H1 (cell line): ENCODE results near the gene WASF3. TPM values are rescaled to one million over a fixed set of nuclear protein-coding genes. Genes with fewer than 3 reads are reported as not detected.

Experiments used
- E2F6 ChIP-seq: IDR thresholded peaks from 2 replicates; pipeline ENCODE4 v1.6.1; 2012; ENCODE audit warnings: inconsistent platforms
- GTF2F1 ChIP-seq: IDR thresholded peaks from 2 replicates; pipeline ENCODE4 v1.6.1; 2012; ENCODE audit warnings: low read depth, low read length, improper control_type of control experiment, borderline replicate concordance
- RNF2 ChIP-seq: fragments of 200-900, 300-1000 bp; sonication (generic); IDR thresholded peaks from 2 replicates; pipeline ENCODE4 v1.7.1; 2016; ENCODE audit warnings: borderline replicate concordance, low read depth, mild to moderate bottlenecking, antibody characterized with exemption, low read length; ENCODE audit not compliant: poor library complexity, severe bottlenecking; ENCODE audit errors: missing control alignments
- SIRT6 ChIP-seq: IDR thresholded peaks from one replicate; pipeline ENCODE4 v1.7.1; 2012; ENCODE audit warnings: low read length, inconsistent platforms
- TBP ChIP-seq: IDR thresholded peaks from 2 replicates; pipeline ENCODE4 v1.6.1; 2011; ENCODE audit warnings: low read depth, low read length, improper control_type of control experiment
- polyA plus RNA-seq, 7 experiments: library from polyadenylated mRNA; depleted of rRNA in 3 of 7; stranded (reverse) in 5 of 7; unstranded in 2 of 7; fragments of >200 nt in 5 of 7; fragments of 200-250 nt in 2 of 7; gene quantifications; 1 replicate in 5 of 7; 2 replicates in 1 of 7; 4 replicates in 1 of 7; pipeline versions ENCODE4 v1.2.1 to v1.2.3, GENCODE V29; 2011 to 2013; ENCODE audit warnings: missing spikeins in 2 of 7, mixed read lengths in 2 of 7
- total RNA-seq: library from RNA; stranded (reverse); fragmentation: NEBNext Ultra II Directional; extraction: Animal tissue kit (Norgen Biotek cat#: 25700); gene quantifications from 2 replicates; pipeline ENCODE4 v1.2.1, GENCODE V29; 2021

Gene WASF3
- total and polyA plus RNA-seq, 2 of the 8 experiments (the other 6 are each of a cell fraction or from before 2014, with no cell fraction given): 18.7 to 39.8 TPM

DNA sequence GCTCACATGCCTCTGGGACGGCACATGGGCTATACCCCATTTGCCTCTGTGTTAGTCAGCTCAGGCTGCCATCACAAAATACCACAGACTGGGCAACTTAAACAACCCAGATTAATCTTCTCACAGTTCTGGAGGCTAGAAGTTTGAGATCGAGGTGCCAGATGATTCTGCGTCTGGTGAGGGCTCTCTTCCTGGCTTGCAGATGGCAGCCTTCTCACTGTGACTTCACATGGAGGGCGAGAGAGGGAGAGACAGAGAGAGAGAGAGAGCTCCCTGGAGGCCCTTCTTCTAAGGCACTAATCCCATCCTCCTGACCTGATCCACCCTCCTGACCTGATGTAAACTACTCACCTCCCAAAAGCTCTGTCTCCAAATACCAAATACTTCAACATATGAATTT is 148.1 kb downstream of the WASF3 start (continued):
- TF ChIP-seq TBP (no peak), GTF2F1 (no peak), SIRT6 (no peak), E2F6 (no peak), RNF2 (no peak)
- TF ChIP-seq, all 59 proteins: peak for 0
